GM21367 (cell line): ENCODE measurements around the gene SYNE3.

Source experiments
- ATAC-seq: cut with Tn5 transposase; IDR thresholded peaks from one replicate; pipeline ENCODE4 v1.9.1; 2021; ENCODE audit not compliant: unreplicated experiment

The SYNE3 gene

DNA sequence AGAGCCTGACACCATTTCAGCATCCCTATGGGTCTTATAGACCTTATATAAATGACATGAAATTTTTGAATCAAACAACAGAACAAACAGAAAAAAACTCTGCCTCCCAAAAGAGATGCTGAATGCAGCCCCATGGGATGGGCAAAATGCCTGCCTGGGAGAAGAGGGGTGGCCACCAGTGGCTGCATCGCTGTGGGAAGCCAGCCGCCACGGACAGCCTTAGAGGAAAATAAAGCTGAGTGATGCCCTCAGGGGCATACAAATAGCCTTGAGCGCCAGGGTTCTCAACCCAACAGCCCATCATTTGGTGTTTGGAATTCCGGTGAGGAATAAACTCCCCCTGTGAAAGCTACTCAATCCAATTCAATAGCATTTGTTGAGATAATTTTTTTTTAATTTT, 22.9 kb downstream of the SYNE3 start:
- ATAC-seq = no peak

DNA sequence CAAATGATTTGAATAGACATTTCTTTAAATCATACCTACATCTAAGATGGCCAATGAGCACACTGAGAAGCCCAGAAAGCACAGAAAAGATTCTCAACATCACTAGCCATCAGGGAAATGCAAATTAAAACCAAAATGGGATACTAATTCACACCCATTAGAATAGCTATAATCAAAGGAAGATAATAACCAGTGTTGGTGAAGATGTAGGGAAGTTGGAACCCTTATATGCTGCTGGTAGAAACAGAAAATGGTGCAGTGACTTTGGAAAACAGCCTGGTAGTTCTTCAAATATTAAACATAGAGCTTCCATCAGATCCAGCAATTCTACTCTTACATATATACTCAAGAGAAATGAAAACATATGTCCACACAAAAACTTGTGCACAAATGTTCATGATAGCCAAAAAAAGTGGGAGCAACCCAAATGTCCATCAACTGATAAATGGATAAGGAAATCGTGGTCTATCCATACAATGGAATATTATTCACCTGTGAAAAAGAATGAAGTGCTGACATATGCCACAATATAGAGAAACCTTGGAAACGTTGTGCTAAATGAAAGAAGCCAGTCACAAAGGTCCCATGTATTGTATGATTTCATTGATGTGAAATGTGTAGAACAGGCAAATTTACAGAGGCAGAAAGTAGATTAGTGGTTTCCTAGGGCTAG, 24.4 kb downstream of the SYNE3 start:
- ATAC-seq = no peak

DNA sequence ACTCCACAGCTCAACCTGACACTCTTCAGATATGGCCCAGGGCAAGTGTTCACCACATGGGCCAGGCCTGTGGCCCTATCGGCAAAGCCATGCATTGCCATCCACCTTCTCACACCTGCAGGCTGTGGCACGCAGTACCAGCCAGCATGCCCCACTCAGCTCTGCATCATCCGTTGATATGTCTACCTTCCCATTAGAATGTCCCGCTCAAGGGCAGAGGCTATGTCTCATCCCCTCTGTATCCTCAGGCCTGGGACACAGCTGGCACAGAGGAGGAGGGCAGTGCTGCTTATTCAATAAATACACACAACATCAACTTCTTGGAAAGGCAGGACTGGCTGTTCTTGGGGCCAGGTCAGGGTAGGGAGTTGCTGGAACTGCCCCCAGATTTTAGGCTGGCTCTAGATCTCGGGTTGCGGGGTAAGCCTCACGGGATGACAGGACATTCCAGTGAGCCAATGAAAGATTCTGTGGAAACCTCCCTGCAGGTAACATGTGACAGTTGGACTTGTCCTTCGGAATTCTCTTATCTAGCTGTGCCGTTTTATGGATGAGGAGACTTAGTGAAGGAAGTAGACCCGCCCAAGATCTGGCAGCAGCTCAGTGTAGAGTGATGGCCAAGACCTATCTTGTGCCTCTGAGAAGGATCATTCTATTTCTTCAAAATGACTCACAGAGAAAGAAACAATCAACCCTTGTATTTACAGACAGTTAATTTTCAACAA, 25.6 kb downstream of the SYNE3 start:
- no peak for ATAC-seq

DNA sequence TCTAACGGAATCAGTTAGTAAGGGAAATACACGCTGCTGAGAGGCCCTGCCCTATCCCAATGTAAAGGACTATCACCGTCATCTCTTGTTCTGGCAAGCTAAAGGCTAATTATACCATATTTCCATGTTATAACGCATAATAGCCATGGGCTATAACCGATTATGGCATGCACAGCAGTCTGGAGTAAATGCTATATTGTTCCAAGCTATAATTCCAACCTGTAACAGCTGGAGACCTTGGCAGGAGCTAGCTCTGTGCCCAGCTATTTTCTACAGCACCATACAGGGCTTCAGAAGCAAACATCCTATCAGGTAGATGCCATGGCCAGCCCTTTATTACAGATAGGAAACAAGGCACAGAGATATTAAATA, 26.3 kb downstream of the SYNE3 start:
- no peak for ATAC-seq

DNA sequence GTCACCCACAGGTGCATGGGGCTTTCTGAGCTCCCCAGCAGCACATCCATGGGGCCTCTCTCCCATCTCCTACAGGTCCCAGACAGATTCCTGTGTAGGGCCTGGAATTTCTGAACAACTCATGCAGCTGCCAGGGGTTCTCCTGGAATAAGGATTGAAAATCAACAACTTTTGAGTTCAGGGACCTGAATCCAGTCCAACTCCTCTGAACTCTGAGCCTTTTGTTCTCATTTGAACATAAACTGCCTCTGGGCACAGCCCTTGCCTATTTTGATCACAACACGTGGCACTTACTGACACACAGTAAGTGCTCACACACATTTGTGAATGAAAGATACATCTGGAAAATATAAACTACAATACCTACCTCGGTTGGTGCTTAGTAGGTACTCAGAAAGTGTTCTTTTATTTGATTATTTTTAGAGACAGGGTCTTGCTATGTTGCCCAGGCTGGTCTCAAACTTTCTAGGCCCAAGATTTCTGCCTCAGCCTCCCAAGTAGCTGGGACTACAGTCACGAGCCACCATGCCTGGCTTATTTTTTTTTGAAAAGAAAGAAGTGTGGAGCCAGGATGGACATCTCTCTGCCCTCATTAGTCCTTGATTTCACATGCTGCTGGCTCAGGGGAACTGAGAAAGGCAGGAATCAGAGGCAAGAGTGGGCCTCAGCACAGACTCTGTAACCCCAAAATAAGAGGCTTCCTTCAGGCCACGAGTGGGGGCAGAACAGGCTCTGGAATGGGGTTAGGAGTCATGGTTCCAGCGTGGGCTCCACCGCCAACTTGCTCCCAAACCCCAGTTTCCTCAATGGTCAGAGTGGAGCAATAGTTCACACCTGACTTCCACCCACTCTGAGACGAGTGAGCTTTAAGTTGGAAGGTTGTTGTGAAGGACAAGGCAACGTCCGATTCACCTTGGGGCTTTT, 27.0 kb downstream of the SYNE3 start:
- no peak for ATAC-seq

DNA sequence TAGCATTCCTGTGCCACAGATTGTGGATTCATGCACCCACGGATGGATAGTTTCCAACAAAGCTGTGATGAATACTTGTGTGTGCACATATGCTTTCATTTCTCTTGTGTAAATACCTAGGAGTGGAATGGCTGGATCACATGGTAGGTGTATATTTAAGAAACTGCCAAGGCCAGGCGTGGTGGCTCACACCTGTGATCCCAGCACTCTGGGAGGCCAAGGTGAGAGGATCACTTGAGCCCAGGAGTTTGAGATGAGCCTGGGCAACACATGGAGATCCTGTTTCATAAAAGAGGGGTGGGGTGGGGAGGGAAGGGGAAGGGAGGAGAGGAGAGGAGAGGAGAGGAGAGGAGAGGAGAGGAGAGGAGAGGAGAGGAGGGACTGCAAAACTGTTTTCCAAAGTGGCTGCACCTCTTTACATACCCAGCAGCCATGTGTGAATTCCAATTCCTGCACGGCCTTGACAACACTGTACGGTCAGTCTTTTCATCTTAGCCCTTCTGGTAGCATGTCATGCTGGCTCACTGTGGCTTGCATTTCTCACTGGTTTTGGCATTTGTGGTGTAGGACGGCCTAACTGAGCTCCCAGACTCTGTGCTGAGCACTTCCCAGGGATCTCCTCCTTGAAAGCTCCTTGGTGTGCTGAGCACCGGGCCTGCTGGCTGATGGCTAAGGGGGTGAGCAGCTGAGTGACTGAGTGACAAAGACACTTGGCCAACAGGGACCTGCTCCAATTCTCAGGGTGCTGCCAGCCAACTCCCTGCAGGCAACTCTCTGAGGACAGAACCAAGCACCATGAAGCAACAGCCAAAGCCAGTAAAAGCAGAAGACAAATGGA, 27.9 kb downstream of the SYNE3 start:
- ATAC-seq = no peak

DNA sequence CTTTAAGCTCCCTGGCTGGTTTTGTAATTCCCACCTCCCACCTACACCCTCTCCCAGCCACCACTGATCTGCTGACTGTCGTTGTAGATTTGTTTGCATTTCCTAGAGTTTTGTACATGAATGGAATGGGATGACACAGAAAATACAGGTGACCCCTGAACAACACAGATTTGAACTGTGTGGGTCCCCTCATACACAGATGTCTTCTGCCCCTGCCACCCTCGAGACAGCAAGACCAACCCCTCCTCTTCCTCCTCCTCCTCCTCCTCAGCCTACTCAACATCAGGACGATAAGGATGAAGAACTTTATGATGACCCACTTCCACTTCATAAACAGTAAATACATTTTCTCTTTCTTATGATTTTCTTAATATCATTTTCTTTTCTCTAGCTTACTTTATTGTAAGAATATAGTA, 28.8 kb downstream of the SYNE3 start:
- no peak for ATAC-seq

DNA sequence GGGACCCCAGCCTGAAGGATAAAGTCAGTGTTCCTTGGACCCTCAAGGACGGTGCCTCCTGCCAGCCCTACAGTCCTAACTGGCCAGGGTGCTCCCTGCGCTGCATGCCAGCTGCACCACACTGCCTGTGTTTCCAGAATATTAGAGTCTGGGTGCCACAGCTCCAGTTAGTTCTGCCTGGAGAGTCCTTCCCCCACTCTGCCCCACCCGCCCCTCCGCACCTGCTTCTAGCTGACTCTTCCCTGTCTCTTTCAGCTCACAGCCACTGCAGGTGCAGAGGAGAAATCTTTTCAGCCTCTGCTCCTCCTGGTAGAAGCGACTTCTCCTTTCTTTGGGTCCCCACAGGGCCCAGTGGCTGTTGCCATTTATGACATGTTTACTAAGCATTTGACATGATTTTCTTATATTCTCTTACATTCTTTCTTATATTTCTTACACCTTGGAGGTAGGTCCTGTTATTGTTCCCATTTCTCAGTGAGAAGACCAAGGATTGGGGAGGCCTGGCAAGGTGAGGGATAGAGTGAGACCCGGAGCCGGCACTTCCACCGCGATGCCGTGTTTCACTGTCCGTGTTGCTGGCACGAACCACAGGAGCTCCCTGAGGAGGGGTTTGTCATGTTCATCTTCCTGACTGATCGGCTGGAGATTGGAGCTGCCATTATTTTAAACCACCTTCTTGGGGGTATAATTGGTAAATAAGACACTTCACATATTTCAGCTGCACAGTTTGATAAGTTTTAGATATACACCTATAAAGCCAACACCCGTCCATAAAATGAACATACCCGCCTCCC, 29.4 kb downstream of the SYNE3 start:
- ATAC-seq = no peak

DNA sequence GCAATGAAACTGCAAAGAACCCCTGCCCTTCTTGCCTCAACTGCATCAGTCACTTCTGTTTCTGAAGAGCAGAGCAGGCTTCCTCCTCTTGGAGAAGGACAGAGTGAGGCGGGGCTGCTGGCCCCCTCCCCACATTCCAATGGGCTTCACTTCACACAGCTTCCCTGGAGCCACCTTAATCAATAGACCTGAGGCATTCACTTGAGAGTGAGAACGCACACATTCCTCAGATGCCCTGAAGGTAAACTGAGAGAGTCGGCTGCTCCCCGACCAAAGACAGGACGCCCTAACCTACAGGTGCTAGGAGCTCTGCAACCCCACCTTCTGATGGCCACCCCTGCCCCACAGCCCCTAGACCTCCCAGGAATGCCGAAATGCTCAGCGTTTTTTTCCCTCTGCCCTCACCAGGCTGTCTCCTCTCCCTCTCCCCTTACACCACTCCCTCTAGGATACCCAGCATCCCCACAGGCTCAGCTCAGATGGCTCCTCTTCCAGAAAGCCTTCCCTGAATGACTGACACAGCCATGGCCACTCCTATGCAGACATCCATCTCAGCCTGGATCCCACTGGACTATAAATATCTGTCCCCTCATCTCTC, 31.1 kb downstream of the SYNE3 start:
- ATAC-seq = no peak

DNA sequence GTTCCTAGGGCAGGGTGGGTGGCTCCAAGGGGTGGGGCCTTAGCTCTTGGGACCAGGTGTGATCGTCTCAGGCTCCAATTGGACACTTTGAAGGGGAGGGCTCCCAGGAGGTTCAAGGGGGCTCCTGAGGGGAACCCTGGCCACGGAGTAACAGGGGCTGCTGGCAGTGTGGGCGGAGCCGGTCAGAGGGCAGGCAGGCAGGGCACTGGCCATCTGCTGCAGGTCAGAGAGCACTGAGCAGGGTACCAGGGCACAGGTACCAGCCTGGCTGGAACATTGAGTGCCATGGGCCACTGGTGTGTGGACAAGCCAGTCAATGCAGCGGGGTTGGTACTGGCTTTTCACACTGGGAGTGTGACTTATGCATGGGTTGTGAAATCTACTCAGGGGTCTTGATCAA, 32.2 kb downstream of the SYNE3 start:
- ATAC-seq = no peak

DNA sequence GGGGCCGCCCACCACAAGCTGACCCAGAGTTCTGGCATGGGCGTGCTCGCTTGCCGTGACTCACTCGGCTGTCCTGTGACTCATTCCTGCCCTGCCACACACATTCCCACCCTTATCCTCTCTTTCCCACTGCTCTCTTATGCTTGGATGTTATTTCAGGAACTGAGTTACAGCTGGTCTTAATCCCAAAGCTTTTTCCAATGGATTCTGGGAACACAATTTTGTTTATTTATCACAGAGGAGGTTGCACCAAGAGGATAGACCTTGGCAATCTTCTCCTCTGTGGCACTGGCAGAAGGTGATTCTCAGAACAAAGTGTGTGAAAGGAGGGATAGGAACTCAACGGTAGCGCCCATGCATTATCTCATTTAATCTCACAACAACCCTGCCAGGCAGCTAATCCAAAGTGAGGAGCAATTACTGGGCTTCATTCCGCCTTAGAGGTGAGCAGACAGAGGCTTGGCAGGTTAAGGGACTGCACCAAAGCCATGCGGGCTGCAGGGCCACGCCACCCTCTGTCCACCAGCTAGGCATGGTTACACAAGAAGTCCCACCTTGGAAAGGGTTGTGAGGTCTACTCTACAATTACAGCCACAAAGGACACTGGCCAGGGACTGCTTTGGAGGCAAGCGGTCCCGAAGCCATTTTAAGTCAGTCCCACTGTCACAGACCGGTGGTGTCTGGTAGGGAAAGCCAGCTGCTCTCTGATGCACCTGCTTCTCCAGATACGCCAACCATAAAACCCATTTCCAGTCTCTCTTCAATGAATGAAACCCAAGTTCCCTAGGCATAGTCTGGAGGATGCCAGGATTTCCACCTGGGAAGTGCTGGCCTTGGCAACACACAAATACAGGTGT, 32.9 kb downstream of the SYNE3 start:
- ATAC-seq = no peak

DNA sequence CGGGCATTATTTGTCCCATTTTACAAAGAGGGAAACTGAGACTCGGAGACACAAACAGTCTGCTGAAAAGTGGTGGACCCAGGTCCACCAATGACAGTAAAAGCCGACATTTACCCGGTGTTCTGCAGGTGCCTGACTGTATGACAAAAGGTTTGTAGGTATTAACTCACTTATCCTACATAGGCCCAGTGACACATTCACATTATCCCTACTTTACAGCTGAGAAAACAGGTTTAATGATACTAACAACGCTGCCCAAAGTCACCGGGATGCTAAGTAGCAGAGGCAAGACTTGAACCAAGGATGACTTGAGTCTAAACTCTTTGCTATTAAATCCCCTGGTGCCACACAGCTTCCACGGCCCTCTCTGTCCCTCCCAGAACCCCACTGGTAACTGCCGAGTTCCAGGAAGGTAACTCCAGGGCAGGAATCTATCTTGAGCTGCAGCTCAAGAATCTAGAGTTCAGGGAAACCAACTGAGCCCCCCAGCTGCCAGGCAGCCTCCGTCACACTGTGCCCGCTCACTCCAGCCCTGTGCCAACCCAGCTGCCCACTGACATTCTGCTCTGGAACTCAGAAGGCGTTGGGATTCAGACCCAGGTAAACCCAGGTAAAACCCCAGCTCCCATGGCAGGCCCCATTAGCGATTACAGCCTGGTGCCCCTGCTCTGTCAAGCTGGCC, 33.7 kb downstream of the SYNE3 start:
- ATAC-seq = no peak

DNA sequence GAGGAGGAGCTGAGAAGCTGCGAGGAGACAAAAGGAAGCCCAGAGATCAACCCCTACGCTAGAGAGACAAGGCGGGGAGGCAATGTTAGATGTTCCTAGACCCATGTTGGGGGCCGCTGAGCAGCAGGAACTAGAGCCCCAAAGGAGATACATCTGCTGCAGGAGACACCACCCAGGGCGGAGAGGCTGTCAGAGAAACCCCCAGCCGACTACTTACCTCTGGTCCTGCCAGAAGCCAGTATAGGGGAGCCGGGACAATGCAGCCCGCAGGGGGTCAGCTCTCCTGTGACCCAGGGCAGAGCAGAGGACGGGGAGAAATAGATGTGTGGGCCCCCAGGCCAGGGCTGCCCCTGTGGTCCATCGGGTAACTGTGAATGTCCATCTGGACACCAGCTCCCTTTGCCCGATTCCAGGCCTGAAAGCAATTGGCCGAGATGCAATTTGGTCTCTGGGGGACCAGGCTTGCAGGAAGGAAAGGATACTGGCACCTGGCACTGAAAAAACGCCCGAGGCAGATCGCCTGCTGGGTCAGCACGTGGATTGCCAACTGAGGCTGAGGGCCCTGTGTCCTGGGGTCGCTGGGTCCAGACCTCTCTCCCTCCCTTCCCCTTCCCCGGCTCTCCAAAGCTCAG, 34.9 kb downstream of the SYNE3 start:
- no peak for ATAC-seq

DNA sequence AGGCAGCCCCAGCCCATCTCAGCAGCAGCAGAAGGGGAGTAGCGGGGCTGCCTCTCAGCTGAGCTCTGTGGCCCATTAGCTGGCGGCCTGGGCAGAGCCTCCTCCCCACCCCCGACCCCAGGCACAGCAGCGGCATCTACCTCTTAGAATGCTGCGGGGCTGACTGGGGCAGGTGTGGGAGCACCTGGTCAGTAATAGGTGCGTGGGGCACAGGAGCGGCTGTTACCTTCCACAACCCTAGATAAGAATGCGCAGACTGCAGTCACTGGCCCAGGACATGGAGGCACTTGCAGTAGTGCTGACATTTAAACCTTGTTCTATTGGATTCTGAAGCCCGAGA, 35.6 kb downstream of the SYNE3 start:
- ATAC-seq = no peak

DNA sequence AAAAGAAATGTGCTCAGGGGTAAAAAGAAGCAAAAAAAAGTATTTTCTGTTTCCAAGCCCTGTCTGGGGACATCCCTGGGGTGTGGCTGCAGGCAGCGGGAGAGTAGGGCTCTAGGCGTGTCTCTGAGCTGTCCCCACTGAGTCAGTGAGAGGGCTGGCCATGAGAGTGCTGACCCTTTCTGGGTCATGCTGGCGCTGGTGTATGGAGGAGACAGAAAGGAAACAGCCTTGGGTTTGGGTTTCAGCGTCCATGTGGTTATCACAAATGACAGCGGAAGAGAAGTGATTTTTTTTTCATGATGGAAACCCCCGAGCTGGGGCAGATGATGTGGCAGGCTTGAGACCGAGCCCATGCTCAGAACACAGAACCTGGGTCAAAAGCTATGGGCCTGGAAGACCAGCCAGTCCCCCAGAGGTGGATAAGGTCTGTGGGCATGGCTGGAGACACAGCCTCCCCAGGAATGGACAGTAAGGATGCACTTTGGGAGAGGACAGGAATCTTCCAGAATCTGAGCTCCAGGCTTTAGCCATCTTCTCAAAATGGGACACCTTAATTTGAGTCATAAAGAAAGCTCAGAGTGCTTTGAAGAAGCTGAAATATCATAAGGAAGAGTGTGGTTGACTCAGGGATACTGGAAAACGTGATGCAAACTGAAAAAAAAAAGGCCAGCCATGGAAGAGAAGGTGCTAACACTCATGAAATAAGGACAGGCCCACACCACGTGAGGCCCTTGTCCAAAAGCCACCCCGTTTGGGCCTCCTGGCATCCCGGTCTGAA, 36.2 kb downstream of the SYNE3 start:
- ATAC-seq = no peak

DNA sequence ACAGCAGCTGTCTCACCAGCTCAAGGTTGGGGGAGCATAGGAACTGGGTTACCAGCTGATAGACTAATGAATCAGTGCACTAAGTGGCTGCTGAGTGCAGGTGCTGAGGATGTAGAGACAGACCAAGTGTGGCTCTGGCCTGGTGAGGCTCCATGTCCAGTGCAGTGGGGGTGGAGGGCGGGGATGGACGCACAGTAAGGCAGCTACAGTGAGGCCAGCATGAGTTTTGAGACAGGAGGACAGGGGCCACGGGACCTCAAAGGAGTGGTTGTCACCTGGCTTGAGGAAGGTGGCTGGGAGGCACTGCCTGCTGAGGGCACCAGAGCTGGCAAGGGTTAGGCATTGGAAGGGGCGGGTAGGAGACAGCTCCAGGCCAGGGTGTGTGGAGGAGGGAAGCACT, 37.0 kb downstream of the SYNE3 start:
- ATAC-seq = no peak

DNA sequence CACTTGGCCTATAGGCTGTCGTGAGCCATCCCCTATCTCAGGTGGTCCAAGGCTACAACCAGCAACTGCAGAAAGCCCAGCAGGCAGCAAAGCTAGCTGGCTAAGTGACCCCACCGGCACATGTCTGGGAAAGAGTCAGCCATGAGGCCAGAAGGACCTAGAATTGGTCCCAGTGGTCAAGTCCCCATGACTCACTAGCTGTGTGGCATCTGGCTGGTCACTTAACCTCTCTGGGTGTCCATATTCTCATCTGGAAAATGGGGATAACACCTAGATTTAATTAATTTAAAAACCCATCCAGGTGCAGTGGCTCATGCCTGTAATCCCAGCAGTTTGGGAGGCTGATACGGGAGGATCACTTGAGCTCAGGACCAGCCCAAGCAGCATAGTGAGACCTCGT, 37.6 kb downstream of the SYNE3 start:
- no peak for ATAC-seq
